Heart left ventricle (tissue), 16 donors: Measurements from ENCODE around the gene MYH15. TPM values are rescaled to one million over a fixed set of nuclear protein-coding genes. Genes with fewer than 3 reads are reported as not detected.

Experiments
- ATAC-seq, 4 donors: fragments of 200-7000 bp; cut with Tn5 transposase; one replicate each; pipeline ENCODE4 v1.9.1; 2020 to 2022; ENCODE audit warnings: moderate library complexity in 4 of 4, mild to moderate bottlenecking in 3 of 4, moderate number of reproducible peaks in 1 of 4
- DNase-seq, 5 donors: peaks; one replicate each; pipeline ENCODE4 v3.0.0-alpha.2; 2020
- H3K27ac ChIP-seq, 12 donors: fragments of 200-600 bp; sonication (generic) in 4 of 12; one replicate each; pipeline versions ENCODE4 v1.5.0 to v1.8.0; 2016 to 2022; ENCODE audit warnings: mild to moderate bottlenecking in 2 of 12
- H3K27me3 ChIP-seq, 9 donors: fragments of 200-600 bp; sonication (generic) in 2 of 9; one replicate each; pipeline versions ENCODE4 v1.5.1 to v1.8.0; 2016 to 2022; ENCODE audit warnings: mild to moderate bottlenecking in 3 of 9
- H3K36me3 ChIP-seq, 9 donors: fragments of 200-600 bp; sonication (generic) in 2 of 9; one replicate each; pipeline versions ENCODE4 v1.5.0 to v1.8.0; 2018 to 2022; ENCODE audit warnings: mild to moderate bottlenecking in 2 of 9
- H3K4me1 ChIP-seq, 12 donors: fragments of 200-600 bp; sonication (generic) in 4 of 12; one replicate each; pipeline versions ENCODE4 v1.5.0 to v1.8.0; 2016 to 2022; ENCODE audit warnings: mild to moderate bottlenecking in 3 of 12
- H3K4me3 ChIP-seq, 12 donors: fragments of 200-600 bp; sonication (generic) in 4 of 12; one replicate each; pipeline versions ENCODE4 v1.5.0 to v1.8.0; 2017 to 2022; ENCODE audit warnings: mild to moderate bottlenecking in 9 of 12, moderate library complexity in 4 of 12
- H3K9me3 ChIP-seq, 12 donors: fragments of 200-600 bp; sonication (generic) in 4 of 12; one replicate each; pipeline versions ENCODE4 v1.5.0 to v1.8.0; 2016 to 2022; ENCODE audit warnings: mild to moderate bottlenecking in 1 of 12
- POLR2A ChIP-seq, 2 donors: fragments of 450-650 bp; IDR thresholded peaks; one replicate each; pipeline ENCODE4 v1.6.1; 2017; ENCODE audit warnings: antibody characterized with exemption in 2 of 2, mild to moderate bottlenecking in 2 of 2, moderate library complexity in 2 of 2
- WGBS, 4 donors: extraction: QIAGEN DNeasy Blood & Tissue Kit in 2 of 4; methylation state at CpG; one replicate each; pipeline versions ENCODE4 v1.1.5 to v1.1.7; 2013 to 2018; 5-methylcytosine and 5-hydroxymethylcytosine counted together
- intact Hi-C, 10 donors: fragments of 100-400 bp; cut with DNase I; formaldehyde crosslinking; loops; one replicate each; pipeline versions ENCODE4 v1.11.1 to v1.14.2; 2022
- polyA plus RNA-seq, 2 donors: library from polyadenylated mRNA; stranded (reverse); fragments of 200-250 nt; gene quantifications; one replicate each; pipeline ENCODE4 v1.2.3, GENCODE V29; 2013
- total RNA-seq, 9 donors: library from RNA; depleted of rRNA in 2 of 9; stranded (reverse); fragments of >200 nt in 2 of 9; fragmentation: NEBNext Ultra II Directional in 3 of 9; extraction: Animal tissue kit (Norgen Biotek cat#: 25700) in 3 of 9; gene quantifications; one replicate each; pipeline versions ENCODE4 v1.1.0 to v1.2.4, GENCODE V29; 2016 to 2023
- TF ChIP-seq, protein P1 (sequence below), 12 donors: fragments of 200-600 bp; sonication (generic) in 4 of 12; IDR thresholded peaks; one replicate each; pipeline versions ENCODE4 v1.5.0 to v1.8.0; 2018 to 2022; ENCODE audit warnings: antibody characterized with exemption in 12 of 12, mild to moderate bottlenecking in 5 of 12
- donor health status: ischemic (EF 13 %, LVEDD 7.1; RV severe dilation, severe dysfunction).
- donor health status: healthy with polysubstance abuse.
- donor health status: DM: no; HTN: yes; CAD: no.
- donor health status: DM: no; HTN: no; CAD: no.
- donor health status: ischemic (EF 25% LVEDD 6.9; RV normal size, moderate dysfunction).
- donor health status: ischemic (EF 25% LVEDD 5.7; RV mildly dilated, moderate dysfunction).
- donor health status: healthy.
- donor health status: DM: yes; HTN: yes; CAD: no.
- donor health status: ischemic (EF 35%, LVEDD 5.7; RV mildly dilated, moderate dysfunction).
- donor health status: nonischemic (EF 11% LVEDD 7.7; RV severe dilation, severe dysfunction).
- donor health status: DM: yes; HTN: yes; CAD: no.
- donor health status: PGD.
- donor health status: ischemic (EF 29% LVEDD 5.4; RV normal size, mild dysfunction).
- donor health status: nonischemic (EF 23%, LVEDD 6.1; RV moderate dilation, normal function).

The MYH15 gene
- total and polyA plus RNA-seq, 11 donors: 0.08 to 1.2 (median 0.27) TPM

DNA sequence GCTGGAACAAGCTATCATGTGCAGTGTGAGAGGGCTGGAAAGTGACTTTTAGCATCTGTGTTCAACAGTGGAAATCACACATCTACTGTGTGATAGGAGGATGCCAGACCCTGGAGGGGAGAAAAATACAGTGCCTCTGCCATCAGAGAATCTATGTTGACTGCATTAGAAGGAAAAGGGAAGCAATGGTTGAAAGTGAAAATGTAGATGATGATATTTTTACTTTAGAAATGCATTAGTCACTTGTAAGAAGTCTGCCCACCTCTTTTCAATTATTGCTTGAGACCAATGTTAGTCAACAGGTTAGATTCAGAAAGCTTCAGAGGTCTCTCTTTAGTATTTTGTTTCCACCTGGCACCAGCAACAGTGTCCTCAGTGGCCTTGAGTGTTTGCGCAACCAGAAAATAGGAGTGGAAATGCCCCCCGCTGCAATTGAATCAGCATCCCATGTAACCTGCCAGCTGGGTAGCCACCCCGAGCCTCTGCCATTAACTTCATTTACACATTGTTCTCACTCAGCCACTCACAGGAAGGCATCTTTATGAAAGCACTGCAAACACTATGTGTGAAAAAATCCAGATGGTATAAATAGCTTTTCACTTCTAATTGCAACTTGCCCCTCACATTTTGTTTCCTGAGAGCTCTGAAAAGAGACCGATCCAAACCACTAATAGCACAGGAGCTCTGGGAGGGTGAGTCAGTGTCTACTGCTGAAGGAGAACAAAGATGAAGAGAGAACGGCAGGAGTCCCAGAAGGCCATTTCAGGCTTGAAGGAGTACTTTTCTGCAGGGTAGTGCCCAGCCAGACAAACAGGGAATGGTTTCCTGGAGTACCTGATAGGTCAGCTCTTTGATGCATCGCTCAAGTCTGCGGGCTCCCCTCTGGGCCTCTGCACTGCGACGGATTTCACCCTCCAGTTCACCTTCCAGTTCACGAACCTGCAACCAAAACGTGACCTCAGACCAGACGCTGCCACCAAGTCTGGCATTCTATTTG lies 122.0 kb downstream of the MYH15 start:
- Histone ChIP-seq H3K27me3 (no peaks in the 10 kb centered on the region), H3K4me3 (no peak overlapping the region), H3K27ac (no peak overlapping the region), H3K4me1 (no peaks in the 10 kb centered on the region), H3K9me3 (no peaks in the 10 kb centered on the region), H3K36me3 (no peaks in the 10 kb centered on the region)
- no peak for TF ChIP-seq POLR2A (IDR thresholded peaks at IDR 0.05)
- ATAC-seq: no peak
- no peak for DNase-seq
- WGBS, 4 donors: 73 to 80% (median 75%) methylated on average over 12 of the region's 12 CpGs
- intact Hi-C loops: no loop called here

DNA sequence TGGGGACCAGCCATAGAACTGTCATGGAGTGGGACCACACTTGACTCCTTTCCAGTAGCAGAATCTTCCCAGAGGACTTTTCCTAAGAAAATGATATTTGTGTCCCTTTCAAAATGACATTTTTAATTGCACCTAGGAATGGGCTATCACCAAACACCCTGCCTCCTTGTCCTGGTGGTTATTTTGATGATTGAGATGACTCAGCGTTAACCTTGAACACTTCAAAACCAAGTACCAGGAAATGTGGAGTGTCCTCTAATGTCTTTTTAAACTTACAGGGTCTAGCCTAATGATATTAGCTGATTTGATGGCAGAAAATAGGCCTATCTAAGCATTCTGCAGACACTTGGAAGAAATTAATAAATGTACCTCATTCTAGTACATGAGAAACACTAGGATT lies 123.3 kb downstream of the MYH15 start:
- ATAC-seq (no peak), DNase-seq (no peak)
- no peak for TF ChIP-seq POLR2A (IDR thresholded peaks at IDR 0.05)
- TF ChIP-seq, protein P1, sequence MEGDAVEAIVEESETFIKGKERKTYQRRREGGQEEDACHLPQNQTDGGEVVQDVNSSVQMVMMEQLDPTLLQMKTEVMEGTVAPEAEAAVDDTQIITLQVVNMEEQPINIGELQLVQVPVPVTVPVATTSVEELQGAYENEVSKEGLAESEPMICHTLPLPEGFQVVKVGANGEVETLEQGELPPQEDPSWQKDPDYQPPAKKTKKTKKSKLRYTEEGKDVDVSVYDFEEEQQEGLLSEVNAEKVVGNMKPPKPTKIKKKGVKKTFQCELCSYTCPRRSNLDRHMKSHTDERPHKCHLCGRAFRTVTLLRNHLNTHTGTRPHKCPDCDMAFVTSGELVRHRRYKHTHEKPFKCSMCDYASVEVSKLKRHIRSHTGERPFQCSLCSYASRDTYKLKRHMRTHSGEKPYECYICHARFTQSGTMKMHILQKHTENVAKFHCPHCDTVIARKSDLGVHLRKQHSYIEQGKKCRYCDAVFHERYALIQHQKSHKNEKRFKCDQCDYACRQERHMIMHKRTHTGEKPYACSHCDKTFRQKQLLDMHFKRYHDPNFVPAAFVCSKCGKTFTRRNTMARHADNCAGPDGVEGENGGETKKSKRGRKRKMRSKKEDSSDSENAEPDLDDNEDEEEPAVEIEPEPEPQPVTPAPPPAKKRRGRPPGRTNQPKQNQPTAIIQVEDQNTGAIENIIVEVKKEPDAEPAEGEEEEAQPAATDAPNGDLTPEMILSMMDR (IDR thresholded peaks at IDR 0.05): no peak
- no peaks in the 10 kb centered on the region for H3K36me3 ChIP-seq
- no peaks in the 10 kb centered on the region for H3K27me3 ChIP-seq
- intact Hi-C loops: no loop called here
- no peak overlapping the region for H3K27ac ChIP-seq
- H3K4me1 ChIP-seq: no peaks in the 10 kb centered on the region
- no peaks in the 10 kb centered on the region for H3K9me3 ChIP-seq
- 91 to 96% (median 94%) methylated on average over 1 of the region's 1 CpG for WGBS, 4 donors
- H3K4me3 ChIP-seq: no peak overlapping the region

DNA sequence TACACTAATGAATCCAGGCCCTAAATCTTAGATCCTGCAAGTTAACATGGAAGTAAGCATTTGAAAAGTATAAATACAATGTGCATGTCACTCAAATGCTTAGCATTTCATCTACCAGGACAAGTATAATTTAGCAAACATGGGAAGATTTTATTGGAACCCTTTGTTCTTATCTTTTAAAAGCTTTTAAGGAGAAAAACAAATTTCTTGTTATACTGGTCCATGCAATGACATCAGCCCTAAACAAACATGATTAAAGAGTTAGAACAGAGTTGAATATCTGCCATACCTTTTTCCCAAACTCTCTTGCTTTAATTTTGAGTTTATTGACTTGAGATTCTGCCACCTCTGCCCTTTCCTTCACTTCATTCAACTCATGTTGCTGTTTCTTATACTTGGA lies 127.1 kb downstream of the MYH15 start:
- no peak overlapping the region for H3K4me3 ChIP-seq
- H3K27me3 ChIP-seq: no peaks in the 10 kb centered on the region
- no peaks in the 10 kb centered on the region for H3K9me3 ChIP-seq
- intact Hi-C loops: no loop called here
- TF ChIP-seq, protein P1 (IDR thresholded peaks at IDR 0.05): no peak
- no peak for TF ChIP-seq POLR2A (IDR thresholded peaks at IDR 0.05)
- no peak overlapping the region for H3K27ac ChIP-seq
- DNase-seq (no peak), ATAC-seq (no peak)
- no peaks in the 10 kb centered on the region for H3K36me3 ChIP-seq
- H3K4me1 ChIP-seq: no peaks in the 10 kb centered on the region

DNA sequence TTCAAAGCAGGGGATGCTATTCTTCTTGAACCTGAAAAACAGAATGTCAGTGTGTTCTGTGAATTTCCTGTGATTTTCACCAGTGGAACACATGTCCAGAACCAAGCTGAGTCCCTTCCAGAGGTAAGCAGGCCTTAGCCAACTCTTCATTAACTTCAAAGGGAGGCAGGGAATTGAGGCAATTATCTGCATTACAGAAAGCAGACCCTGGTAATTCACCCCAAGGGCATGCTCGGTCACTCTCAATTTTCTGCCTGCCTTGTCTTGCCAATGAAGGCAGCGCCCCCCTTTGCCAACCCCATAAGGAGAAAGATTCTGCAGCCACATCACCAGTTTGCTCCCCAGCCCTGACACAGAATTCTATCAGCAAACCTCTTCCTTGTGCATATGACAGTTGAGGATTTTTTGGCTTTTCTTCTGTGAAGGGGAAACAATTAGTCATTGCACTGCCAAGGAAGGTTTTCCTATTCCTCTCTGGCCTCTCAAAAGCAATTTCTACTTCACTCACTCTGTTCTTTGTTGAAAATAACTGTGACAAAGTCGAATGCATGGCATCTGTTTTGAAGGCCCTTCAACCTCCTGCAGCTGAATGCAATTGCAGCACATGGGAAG lies 128.8 kb downstream of the MYH15 start:
- no peaks in the 10 kb centered on the region for H3K4me1 ChIP-seq
- no peaks in the 10 kb centered on the region for H3K36me3 ChIP-seq
- 69 to 71% (median 70%) methylated on average over 3 of the region's 3 CpGs for WGBS, 4 donors
- DNase-seq (no peak), ATAC-seq (no peak)
- no peak for TF ChIP-seq POLR2A (IDR thresholded peaks at IDR 0.05)
- TF ChIP-seq, protein P1 (IDR thresholded peaks at IDR 0.05): no peak
- no peak overlapping the region for H3K27ac ChIP-seq
- no peaks in the 10 kb centered on the region for H3K9me3 ChIP-seq
- intact Hi-C loops: no loop called here
- no peaks in the 10 kb centered on the region for H3K27me3 ChIP-seq
- no peak overlapping the region for H3K4me3 ChIP-seq
